Measurements from ENCODE around the gene ADGRL3. TPM values are rescaled to one million over a fixed set of nuclear protein-coding genes. Genes with fewer than 3 reads are reported as not detected.
"Not testable (repeated sequence)": the region's sequence is repeated elsewhere in the genome, so short reads cannot be mapped to it uniquely, and the experiment has no call there.

Gene ADGRL3
- total RNA-seq, 1 experiment from 2014 or later = 1.2 TPM

DNA sequence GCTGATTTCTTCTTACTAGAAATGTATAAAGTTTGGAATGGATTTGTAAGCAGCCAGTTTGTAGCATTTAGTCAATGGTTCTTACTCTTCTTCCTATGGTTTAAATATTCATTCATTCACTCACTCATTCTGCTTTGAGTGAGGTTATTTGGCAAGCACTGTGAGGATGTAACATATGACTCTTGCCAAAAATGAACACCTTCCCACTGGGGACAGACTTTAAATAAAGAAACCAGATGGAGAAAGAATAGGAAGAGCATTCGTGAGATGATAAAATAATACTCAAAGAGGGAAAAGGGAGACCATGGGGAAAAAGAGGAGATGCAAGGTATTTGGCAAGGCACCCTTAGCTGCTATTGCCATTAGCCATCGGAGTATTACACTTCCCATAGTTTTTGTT, 586.1 kb downstream of the ADGRL3 start:
- DNase-seq (ENCODE audit: low read depth) = no peak

GRCh38 chr4:61795998-61796397, 595.9 kb downstream of the ADGRL3 start:
- DNase-seq (ENCODE audit: low read depth) = no peak

DNA sequence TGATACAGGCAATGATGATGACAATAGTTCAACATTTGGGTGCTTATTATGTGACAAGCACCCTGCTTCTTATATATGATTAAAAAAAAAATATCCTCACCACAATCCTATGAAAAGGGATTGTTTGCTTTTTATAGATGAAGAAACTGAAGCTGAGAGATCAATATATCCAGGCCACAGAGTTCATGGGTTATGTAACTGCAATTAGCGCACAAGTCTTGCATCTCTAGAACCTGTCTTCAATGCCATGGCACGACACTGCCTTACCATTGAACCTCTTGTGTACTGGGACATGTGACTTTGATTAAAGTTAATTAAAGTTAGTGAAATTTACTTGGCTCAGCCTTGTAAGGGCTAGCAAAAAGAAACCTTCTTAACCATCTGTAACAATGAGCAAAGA, 599.7 kb downstream of the ADGRL3 start:
- DNase-seq (ENCODE audit: low read depth) = no peak

DNA sequence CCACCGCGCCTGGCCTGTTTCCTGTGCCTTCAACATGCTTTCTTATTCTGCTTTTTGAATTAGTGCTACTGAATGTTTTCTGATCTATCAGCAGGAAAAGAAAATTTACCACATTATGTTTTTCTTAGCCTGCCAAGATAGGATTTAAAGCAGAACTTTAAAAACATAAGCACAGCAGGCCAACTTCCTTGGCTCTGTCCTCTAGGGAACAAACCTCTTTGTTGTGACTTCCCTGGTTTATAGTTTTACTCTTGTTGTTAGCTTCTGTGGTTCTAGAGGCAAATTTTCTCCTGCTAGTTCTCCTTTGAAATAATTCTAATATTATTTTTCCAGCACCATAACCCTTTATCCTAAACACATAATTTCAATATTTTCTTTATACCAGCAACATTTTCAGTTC, 605.1 kb downstream of the ADGRL3 start:
- DNase-seq (ENCODE audit: low read depth) = no peak

DNA sequence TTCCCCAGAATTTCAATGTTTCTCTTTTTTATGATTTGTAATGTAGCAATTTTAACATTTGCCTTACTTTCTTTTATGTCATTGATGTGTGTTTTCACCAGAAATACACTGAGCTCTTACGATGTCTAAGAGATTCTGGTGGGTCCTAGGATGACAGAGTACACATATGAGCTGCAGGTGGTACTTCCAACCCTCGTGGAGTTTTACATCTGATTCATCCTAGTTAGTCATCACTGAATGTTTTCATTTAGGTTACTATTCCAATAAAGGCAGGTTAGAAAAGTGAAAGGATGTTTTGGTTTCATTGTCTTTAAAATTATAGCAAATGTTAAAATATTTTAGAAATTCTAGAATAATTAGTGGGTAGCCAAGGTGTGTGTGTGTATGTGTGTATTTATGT, 605.9 kb downstream of the ADGRL3 start:
- peak; percentile 53 for DNase-seq (ENCODE audit: low read depth)

GRCh38 chr4:61812171-61812570, 612.0 kb downstream of the ADGRL3 start:
- no peak for DNase-seq (ENCODE audit: low read depth)

DNA sequence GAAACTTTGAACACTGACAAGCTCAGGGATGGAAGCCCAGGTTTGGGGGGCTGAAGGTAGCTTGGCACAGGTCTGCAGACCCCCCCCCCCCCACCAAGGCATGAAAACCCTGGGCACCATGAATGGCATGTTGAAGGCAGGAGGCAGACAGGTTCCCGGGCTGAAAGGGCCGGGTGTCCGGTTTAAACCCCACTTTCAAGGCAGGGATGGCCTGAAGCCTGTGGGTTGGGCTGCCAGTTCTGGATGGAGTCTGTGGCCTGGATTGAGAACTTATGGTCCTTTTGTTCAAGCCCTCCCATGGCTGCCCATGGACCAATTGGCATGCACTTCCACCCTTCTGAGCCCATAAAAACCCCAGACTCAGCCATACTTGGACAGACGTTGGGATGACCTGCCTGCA, 616.9 kb downstream of the ADGRL3 start:
- DNase-seq (ENCODE audit: low read depth) = no peak

DNA sequence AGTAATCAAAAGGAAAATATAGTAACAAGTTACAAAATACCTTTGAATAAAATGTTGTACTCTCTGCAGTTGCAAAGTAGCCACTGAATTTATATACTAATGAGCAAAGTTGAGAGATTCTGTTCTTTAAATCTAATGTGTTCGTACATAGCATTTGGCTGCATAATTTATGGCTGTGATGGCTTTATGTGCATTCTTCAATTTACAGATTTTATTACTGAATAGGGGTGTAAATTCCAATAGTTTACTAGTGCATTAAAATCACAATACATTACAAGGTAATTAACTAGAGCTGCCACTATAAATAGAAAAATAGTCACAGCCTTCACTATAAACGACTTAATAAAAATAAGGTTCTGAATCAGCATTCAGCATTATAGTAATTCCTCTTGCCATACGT, 620.0 kb downstream of the ADGRL3 start:
- no peak for DNase-seq (ENCODE audit: low read depth)

- DNase-seq (ENCODE audit: low read depth) = no peak
Measured at GRCh38 chr4:61824454-61824853, 624.3 kb downstream of the ADGRL3 start.

- no peak for DNase-seq (ENCODE audit: low read depth)
Measured at GRCh38 chr4:61827907-61828391, 627.8 kb downstream of the ADGRL3 start.

GRCh38 chr4:61828960-61829359, 628.8 kb downstream of the ADGRL3 start:
- DNase-seq (ENCODE audit: low read depth) = no peak

- no peak for DNase-seq (ENCODE audit: low read depth)
Measured at GRCh38 chr4:61831987-61832386, 631.9 kb downstream of the ADGRL3 start.

- DNase-seq (ENCODE audit: low read depth) = no peak
Measured at GRCh38 chr4:61837395-61837794, 637.3 kb downstream of the ADGRL3 start.

GRCh38 chr4:61838072-61838471, 637.9 kb downstream of the ADGRL3 start:
- no peak for DNase-seq (ENCODE audit: low read depth)

DNA sequence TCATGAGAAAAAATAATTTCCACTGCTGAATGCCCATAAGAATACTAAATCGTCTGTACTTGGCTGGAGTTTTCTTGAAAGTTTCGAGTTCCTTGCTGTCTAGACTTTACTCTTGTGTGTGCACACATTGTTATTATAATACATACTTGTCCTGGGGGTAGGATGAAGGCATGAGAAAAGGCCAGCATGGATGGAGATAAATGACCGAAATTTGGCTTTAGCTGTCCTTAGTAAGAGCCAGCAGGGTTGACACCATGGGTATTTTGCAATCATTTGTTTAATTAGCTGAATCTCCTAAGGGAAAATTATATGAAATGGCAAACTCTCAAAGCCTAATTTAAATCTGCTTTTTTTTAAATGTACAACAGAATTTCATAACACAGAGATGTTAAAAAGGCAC, 641.6 kb downstream of the ADGRL3 start:
- DNase-seq (ENCODE audit: low read depth) = no peak

- no peak for DNase-seq (ENCODE audit: low read depth)
Measured at GRCh38 chr4:61851126-61851525, 651.0 kb downstream of the ADGRL3 start.

GRCh38 chr4:61852105-61852504, 652.0 kb downstream of the ADGRL3 start:
- not testable (repeated sequence) for DNase-seq (ENCODE audit: low read depth)

DNA sequence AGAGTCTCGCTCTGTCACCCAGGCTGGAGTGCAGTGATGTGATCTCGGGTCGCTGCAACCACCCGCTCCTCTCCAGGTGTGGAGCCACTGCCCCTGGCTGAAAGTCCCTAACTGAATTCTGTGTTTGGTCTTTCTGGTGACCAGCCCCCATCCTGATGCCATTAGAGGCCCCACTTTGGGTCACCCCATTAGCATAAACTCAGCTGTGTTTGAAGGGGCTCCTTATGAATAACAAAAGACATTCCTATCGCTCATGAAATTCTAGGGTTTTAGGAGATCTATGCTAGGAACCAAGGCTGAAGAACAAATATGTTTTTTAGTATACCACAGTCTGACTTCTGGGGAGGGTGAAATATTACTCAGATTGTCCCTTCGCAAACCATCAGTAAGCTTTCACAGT, 652.9 kb downstream of the ADGRL3 start:
- DNase-seq (ENCODE audit: low read depth) = no peak

GRCh38 chr4:61860376-61860775, 660.2 kb downstream of the ADGRL3 start:
- no peak for DNase-seq (ENCODE audit: low read depth)

DNA sequence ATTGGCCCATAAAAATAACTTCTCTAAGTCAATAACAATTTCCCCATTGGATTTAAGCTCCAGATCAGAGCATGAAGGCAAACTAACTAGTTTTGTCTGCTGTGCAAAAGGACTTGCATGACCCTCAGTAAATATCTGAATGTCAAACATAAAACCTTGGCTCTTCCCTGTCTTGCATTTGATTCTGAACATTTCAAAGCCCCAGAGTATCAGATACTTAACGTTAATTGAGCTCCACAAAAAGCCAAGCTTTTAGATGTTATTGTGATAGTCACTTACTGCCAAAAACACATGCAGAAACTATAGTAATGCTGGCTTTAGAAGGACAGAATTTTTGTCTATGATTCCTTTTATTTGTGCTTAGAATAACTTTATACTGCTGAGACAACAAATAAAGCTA, 664.2 kb downstream of the ADGRL3 start:
- DNase-seq (ENCODE audit: low read depth) = no peak

- DNase-seq (ENCODE audit: low read depth) = no peak
Measured at GRCh38 chr4:61866378-61867030, 666.4 kb downstream of the ADGRL3 start.

DNA sequence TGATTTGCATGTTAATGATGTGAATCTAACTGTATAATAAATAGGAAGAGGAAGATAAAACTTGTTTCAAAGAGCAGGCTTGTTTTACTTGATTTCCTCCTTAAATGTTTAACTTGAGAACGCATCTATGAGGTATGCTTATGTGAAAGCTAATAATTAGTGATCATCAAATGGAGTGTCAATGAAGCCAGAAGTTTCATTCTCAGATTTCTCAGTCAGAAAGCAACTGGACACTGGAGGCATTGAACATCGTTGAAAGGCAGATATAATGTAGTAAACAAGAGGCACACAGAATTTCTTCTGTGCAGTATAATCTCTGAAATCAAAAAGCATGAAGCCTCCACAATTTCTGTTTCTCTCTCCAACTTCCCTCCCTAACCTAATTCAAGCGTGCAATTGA, 672.9 kb downstream of the ADGRL3 start:
- DNase-seq (ENCODE audit: low read depth) = no peak

- DNase-seq (ENCODE audit: low read depth) = no peak
Measured at GRCh38 chr4:61877266-61877665, 677.1 kb downstream of the ADGRL3 start.

GRCh38 chr4:61877893-61878292, 677.8 kb downstream of the ADGRL3 start:
- peak; percentile 17 for DNase-seq (ENCODE audit: low read depth)

All from HT1080 (cell line).